SH-SY5Y (cell line): ENCODE measurements around the gene ATRNL1.

ENCODE experiments used
- GATA2 ChIP-seq: IDR thresholded peaks from 2 replicates; pipeline ENCODE4 v1.6.1; 2011; ENCODE audit warnings: mild to moderate bottlenecking, low read depth, low read length
- GATA3 ChIP-seq: IDR thresholded peaks from 2 replicates; pipeline ENCODE4 v1.6.1; 2011; ENCODE audit warnings: low read depth, mild to moderate bottlenecking, low read length, moderate library complexity

DNA sequence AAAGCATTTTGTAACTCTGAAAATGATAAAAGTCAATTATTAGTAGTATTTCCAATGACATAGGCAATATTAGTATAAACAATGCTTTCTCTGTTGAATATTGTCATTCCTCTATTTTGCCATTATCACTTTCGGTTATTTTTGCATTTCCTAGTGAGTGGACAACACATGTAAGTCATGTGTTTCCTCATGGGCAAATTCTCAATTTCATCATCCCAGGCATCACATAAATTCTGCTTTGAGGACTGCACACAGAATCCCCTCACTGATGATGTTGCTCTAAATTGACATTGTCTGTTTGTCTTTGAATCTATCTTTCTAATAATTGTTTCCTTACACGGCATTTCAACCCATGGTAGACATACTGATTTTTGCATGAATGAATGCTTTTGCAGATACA is 842.6 kb downstream of the ATRNL1 start:
- no peak for TF ChIP-seq GATA3
- TF ChIP-seq GATA2 = no peak
